ENCODE results near the gene SLC35C1. TPM values are rescaled to one million over a fixed set of nuclear protein-coding genes. Genes with fewer than 3 reads are reported as not detected.

The SLC35C1 gene
- total and polyA plus RNA-seq, 2 donors (not counting 3 experiments of a cell fraction or from before 2014, with no cell fraction given): 8.5 to 19.8 TPM

DNA sequence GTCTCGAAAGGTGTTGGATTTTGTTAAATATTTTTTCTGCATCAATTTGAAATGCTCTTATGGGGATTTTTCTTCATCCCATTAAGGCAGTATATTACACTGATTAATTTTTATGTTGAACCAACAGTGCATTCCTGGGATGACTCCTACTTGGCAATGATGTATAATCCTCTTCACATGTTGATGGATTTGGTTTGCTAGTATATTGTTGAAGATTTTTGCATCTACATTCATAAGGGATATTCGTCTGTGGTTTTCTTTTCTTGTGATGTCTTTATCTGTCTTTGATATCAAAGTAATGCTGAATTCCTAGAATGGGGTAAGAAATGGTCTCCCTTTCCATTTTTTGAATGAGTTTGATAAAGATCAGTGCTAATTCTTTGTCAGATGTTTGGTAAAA is 18.7 kb upstream of the SLC35C1 start:
- H3K27ac ChIP-seq (ENCODE audit: insufficient read depth, low read depth, low read length): no peak overlapping the region
- BruUV-seq (replicated peaks): no TSS peak
- H3K27me3 ChIP-seq (ENCODE audit: control insufficient read depth in 2 of 2, insufficient read depth in 2 of 2, low read length in 2 of 2): peaks cover 0 to 2% of the 10 kb centered on the region in 2 experiments
- no peak overlapping the region for H3K4me3 ChIP-seq (replicated peaks in 1 of 3; ENCODE audit: insufficient read depth in 1 of 3, low read depth in 1 of 3, low read length in 3 of 3)
- H3K4me2 ChIP-seq (ENCODE audit: insufficient read depth, low read length): no peak overlapping the region
- TF ChIP-seq, protein P1, sequence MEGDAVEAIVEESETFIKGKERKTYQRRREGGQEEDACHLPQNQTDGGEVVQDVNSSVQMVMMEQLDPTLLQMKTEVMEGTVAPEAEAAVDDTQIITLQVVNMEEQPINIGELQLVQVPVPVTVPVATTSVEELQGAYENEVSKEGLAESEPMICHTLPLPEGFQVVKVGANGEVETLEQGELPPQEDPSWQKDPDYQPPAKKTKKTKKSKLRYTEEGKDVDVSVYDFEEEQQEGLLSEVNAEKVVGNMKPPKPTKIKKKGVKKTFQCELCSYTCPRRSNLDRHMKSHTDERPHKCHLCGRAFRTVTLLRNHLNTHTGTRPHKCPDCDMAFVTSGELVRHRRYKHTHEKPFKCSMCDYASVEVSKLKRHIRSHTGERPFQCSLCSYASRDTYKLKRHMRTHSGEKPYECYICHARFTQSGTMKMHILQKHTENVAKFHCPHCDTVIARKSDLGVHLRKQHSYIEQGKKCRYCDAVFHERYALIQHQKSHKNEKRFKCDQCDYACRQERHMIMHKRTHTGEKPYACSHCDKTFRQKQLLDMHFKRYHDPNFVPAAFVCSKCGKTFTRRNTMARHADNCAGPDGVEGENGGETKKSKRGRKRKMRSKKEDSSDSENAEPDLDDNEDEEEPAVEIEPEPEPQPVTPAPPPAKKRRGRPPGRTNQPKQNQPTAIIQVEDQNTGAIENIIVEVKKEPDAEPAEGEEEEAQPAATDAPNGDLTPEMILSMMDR (IDR thresholded peaks at IDR 0.05; ENCODE audit: extremely low read depth in 1 of 2, insufficient read depth in 1 of 2, low read depth in 1 of 2, low read length in 2 of 2): no peak
- TF ChIP-seq EZH2 (IDR thresholded peaks at IDR 0.05; ENCODE audit: borderline replicate concordance, low read depth, low read length, severe bottlenecking) (no peak), POLR2A (IDR thresholded peaks at IDR 0.05; ENCODE audit: low read depth, low read length) (no peak), FOS (IDR thresholded peaks at IDR 0.05; ENCODE audit: borderline replicate concordance, insufficient read depth, low read length) (no peak), POLR2AphosphoS5 (IDR thresholded peaks at IDR 0.05; ENCODE audit: insufficient read depth, low read depth, low read length) (no peak)
- TF ChIP-seq, protein P2, sequence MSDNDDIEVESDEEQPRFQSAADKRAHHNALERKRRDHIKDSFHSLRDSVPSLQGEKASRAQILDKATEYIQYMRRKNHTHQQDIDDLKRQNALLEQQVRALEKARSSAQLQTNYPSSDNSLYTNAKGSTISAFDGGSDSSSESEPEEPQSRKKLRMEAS (IDR thresholded peaks at IDR 0.05; ENCODE audit: insufficient read depth, insufficient read length): no peak
- no peak overlapping the region for H2AFZ ChIP-seq (ENCODE audit: low read depth, low read length)
- no peaks in the 10 kb centered on the region for H3K36me3 ChIP-seq (ENCODE audit: control insufficient read depth in 2 of 2, extremely low read depth in 1 of 2, insufficient read depth in 2 of 2, low read length in 2 of 2)
- CTCF ChIA-PET: interaction anchor here (1.2 kb wide), 1 partner anchor 15 kb away, joined by 3 read pairs; no protein-coding TSS in a partner anchor
- no peaks in the 10 kb centered on the region for H3K9me1 ChIP-seq (replicated peaks; ENCODE audit: control insufficient read depth, extremely low read depth, insufficient read depth, low read length)
- no peaks in the 10 kb centered on the region for H4K20me1 ChIP-seq (replicated peaks; ENCODE audit: control insufficient read depth, extremely low read depth, insufficient read depth, low read length)
- intact Hi-C loops (cut with micrococcal nuclease): no loop called here
- H3K79me2 ChIP-seq (ENCODE audit: control insufficient read depth, insufficient read depth, low read length): no peaks in the 10 kb centered on the region
- dilution Hi-C loops (cut with MboI; ENCODE audit: extremely low pct_ligation_motif_present, low sequenced_read_pairs): no loop called here
- POLR2A ChIA-PET: no interaction called here
- no peaks in the 10 kb centered on the region for H3K9me3 ChIP-seq (replicated peaks; ENCODE audit: control insufficient read depth, insufficient read depth, low read length)
- H3K9ac ChIP-seq (replicated peaks; ENCODE audit: extremely low read depth, insufficient read depth, low read length): no peak overlapping the region
- no peak for DNase-seq (ENCODE audit: low read depth, low spot score)
- FAIRE-seq: no peak
- H3K4me1 ChIP-seq (ENCODE audit: control insufficient read depth, extremely low read depth, insufficient read depth, low read length): no peaks in the 10 kb centered on the region

DNA sequence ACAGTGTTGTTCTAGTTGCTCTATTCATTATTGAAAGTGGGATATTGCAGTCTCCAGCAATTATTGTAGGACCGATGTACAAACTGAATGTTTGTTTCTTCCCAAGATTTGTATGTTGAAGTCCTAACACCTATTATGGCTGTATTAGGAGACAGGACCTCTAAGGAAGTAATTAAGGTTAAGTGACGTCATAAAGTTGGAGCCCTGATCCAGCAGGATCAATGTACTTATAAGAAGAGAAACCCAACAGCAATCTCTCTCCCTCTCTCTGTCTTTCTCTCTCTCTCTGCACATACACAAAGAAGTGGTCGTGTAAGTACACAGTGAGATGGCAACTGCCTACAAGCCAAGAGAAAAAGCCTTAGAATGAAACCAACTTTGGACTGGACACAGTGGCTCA is 16.1 kb upstream of the SLC35C1 start:
- BruUV-seq (replicated peaks): no TSS peak
- CTCF ChIA-PET: no interaction called here

More for the DNA sequence above, 16.1 kb upstream of the SLC35C1 start:
- H3K27ac ChIP-seq (ENCODE audit: insufficient read depth, low read depth, low read length): no peak overlapping the region
- H3K27me3 ChIP-seq (ENCODE audit: control insufficient read depth in 2 of 2, insufficient read depth in 2 of 2, low read length in 2 of 2): peaks cover 5 to 7% of the 10 kb centered on the region in 2 experiments
- H3K4me1 ChIP-seq (ENCODE audit: control insufficient read depth, extremely low read depth, insufficient read depth, low read length): no peaks in the 10 kb centered on the region
- intact Hi-C loops (cut with micrococcal nuclease) (no loop called here), dilution Hi-C loops (cut with MboI; ENCODE audit: extremely low pct_ligation_motif_present, low sequenced_read_pairs) (no loop called here)
- no peak for FAIRE-seq
- H2AFZ ChIP-seq (ENCODE audit: low read depth, low read length): no peak overlapping the region
- POLR2A ChIA-PET: no interaction called here
- no peak for DNase-seq (ENCODE audit: low read depth, low spot score)
- H3K9me1 ChIP-seq (replicated peaks; ENCODE audit: control insufficient read depth, extremely low read depth, insufficient read depth, low read length): no peaks in the 10 kb centered on the region
- TF ChIP-seq MYC (IDR thresholded peaks at IDR 0.05; ENCODE audit: low read depth, low read length) (no peak), GATA2 (IDR thresholded peaks at IDR 0.05; ENCODE audit: insufficient read depth, insufficient read length, low read depth, low read length) (no peak), JUN (IDR thresholded peaks at IDR 0.05; ENCODE audit: borderline replicate concordance, insufficient read depth, insufficient read length, low read depth) (no peak), POLR2AphosphoS5 (IDR thresholded peaks at IDR 0.05; ENCODE audit: insufficient read depth, low read depth, low read length) (no peak), FOS (IDR thresholded peaks at IDR 0.05; ENCODE audit: borderline replicate concordance, insufficient read depth, low read length) (no peak), EZH2 (IDR thresholded peaks at IDR 0.05; ENCODE audit: borderline replicate concordance, low read depth, low read length, severe bottlenecking) (no peak), POLR2A (IDR thresholded peaks at IDR 0.05; ENCODE audit: low read depth, low read length) (no peak)
- TF ChIP-seq, protein P2 (IDR thresholded peaks at IDR 0.05; ENCODE audit: insufficient read depth, insufficient read length): no peak
- TF ChIP-seq, protein P1 (IDR thresholded peaks at IDR 0.05; ENCODE audit: extremely low read depth in 1 of 2, insufficient read depth in 1 of 2, low read depth in 1 of 2, low read length in 2 of 2): no peak
- no peaks in the 10 kb centered on the region for H3K9me3 ChIP-seq (replicated peaks; ENCODE audit: control insufficient read depth, insufficient read depth, low read length)
- no peak overlapping the region for H3K4me2 ChIP-seq (ENCODE audit: insufficient read depth, low read length)
- no peaks in the 10 kb centered on the region for H3K79me2 ChIP-seq (ENCODE audit: control insufficient read depth, insufficient read depth, low read length)
- no peak overlapping the region for H3K9ac ChIP-seq (replicated peaks; ENCODE audit: extremely low read depth, insufficient read depth, low read length)
- no peak overlapping the region for H3K4me3 ChIP-seq (replicated peaks in 1 of 3; ENCODE audit: insufficient read depth in 1 of 3, low read depth in 1 of 3, low read length in 3 of 3)
- H3K36me3 ChIP-seq (ENCODE audit: control insufficient read depth in 2 of 2, extremely low read depth in 1 of 2, insufficient read depth in 2 of 2, low read length in 2 of 2): no peaks in the 10 kb centered on the region
- H4K20me1 ChIP-seq (replicated peaks; ENCODE audit: control insufficient read depth, extremely low read depth, insufficient read depth, low read length): no peaks in the 10 kb centered on the region
